K562 (cell line): Measurements from ENCODE around the gene ZNF440. TPM values are rescaled to one million over a fixed set of nuclear protein-coding genes. Genes with fewer than 3 reads are reported as not detected.

Experiments used
- ATAC-seq: fragments of 200-7000 bp; cut with Tn5 transposase; 3 replicates; pipeline ENCODE4 v1.9.1; 2020; ENCODE audit warnings: moderate library complexity
- BruUV-seq: library from RNA; stranded (reverse); fragments of 400-500 nt; replicated peaks from 2 replicates; lab custom pipeline; 2021; lab: Mats Ljungman, UMichigan
- CTCF ChIA-PET: fragments of 300-600 bp; formaldehyde crosslinking; extraction: SDS; loops from one replicate; lab custom pipeline; 2021; ENCODE audit warnings: low intra/inter-chr PET ratio; lab: Yijun Ruan, JAX
- POLR2A ChIA-PET: fragments of 300-600, 350-650 bp; sonication (Branson Sonifier 250); formaldehyde crosslinking; extraction: SDS; loops from one replicate; lab custom pipeline; 2021; ENCODE audit warnings: antibody characterized with exemption, inconsistent platforms; lab: Yijun Ruan, JAX
- DNase-seq, 4 experiments: peaks; one replicate each; pipeline versions ENCODE4 v3.0.0 to v3.0.0-alpha.2; 2011 to 2018; ENCODE audit warnings: low spot score in 3 of 4, mixed read lengths in 3 of 4; ENCODE audit errors: extremely low read depth in 1 of 4
- FAIRE-seq: peaks from 2 replicates; lab custom pipeline; 2011; peaks lifted over from hg19 to GRCh38; lab: Jason Lieb, UNC
- H2AFZ ChIP-seq: 2 replicates; pipeline ENCODE4 v1.6.0; 2011; ENCODE audit warnings: low read depth, low read length, control low read depth, inconsistent platforms
- H3K27ac ChIP-seq: fragments of 200-600 bp; 3 replicates; pipeline ENCODE4 v1.8.0; 2011; ENCODE audit warnings: low read depth, mild to moderate bottlenecking, control low read depth, inconsistent platforms, low read length, moderate library complexity, mixed read lengths; ENCODE audit errors: extremely low read depth
- H3K27me3 ChIP-seq, 2 experiments: fragments of 300-600 bp in 1 of 2; 2 replicates in 1 of 2; 3 replicates in 1 of 2; pipeline versions ENCODE4 v1.6.0 to v1.8.0; 2011; ENCODE audit warnings: inconsistent platforms in 2 of 2, low read length in 2 of 2, mild to moderate bottlenecking in 1 of 2, mixed read lengths in 1 of 2, moderate library complexity in 1 of 2; ENCODE audit not compliant: control insufficient read depth in 2 of 2, insufficient read depth in 2 of 2
- H3K36me3 ChIP-seq: fragments of 300-600 bp; 3 replicates; pipeline ENCODE4 v1.8.0; 2011; ENCODE audit warnings: mild to moderate bottlenecking, low read length, inconsistent platforms; ENCODE audit not compliant: control insufficient read depth, insufficient read depth
- H3K4me1 ChIP-seq, 2 experiments: fragments of 200-600 bp in 1 of 2; replicated peaks in 1 of 2; 2 replicates in 1 of 2; 3 replicates in 1 of 2; pipeline versions ENCODE4 v1.5.1 to v1.8.0; 2011; ENCODE audit warnings: inconsistent platforms in 2 of 2, low read length in 2 of 2, mild to moderate bottlenecking in 1 of 2, mixed read lengths in 1 of 2, moderate library complexity in 1 of 2; ENCODE audit not compliant: control insufficient read depth in 2 of 2, insufficient read depth in 2 of 2
- H3K4me2 ChIP-seq: 2 replicates; pipeline ENCODE4 v1.6.1; 2011; ENCODE audit warnings: low read length, control low read depth, inconsistent platforms, mixed read lengths; ENCODE audit not compliant: insufficient read depth
- H3K4me3 ChIP-seq: fragments of 200-600 bp; sonication (generic), shearing (Covaris generic); 2 replicates; pipeline ENCODE4 v1.5.1; 2016; ENCODE audit warnings: control low read depth, inconsistent platforms
- H3K79me2 ChIP-seq: fragments of 200-600 bp; 3 replicates; pipeline ENCODE4 v1.8.0; 2011; ENCODE audit warnings: low read length, inconsistent platforms; ENCODE audit not compliant: control insufficient read depth, insufficient read depth
- H3K9ac ChIP-seq, 2 experiments: 2 replicates each; pipeline versions ENCODE4 v1.6.0 to v1.6.1; 2011; ENCODE audit warnings: low read depth in 2 of 2, low read length in 2 of 2, control low read depth in 1 of 2, inconsistent platforms in 1 of 2, mild to moderate bottlenecking in 1 of 2, mixed read lengths in 1 of 2; ENCODE audit not compliant: insufficient read depth in 1 of 2
- H3K9me1 ChIP-seq: one replicate; pipeline ENCODE4 v1.6.0; 2011; ENCODE audit warnings: inconsistent platforms, mild to moderate bottlenecking, low read length, moderate library complexity; ENCODE audit not compliant: control insufficient read depth, insufficient read depth
- H3K9me3 ChIP-seq: replicated peaks from 2 replicates; pipeline ENCODE4 v1.5.1; 2011; ENCODE audit warnings: low read depth, low read length, inconsistent platforms; ENCODE audit not compliant: control insufficient read depth, insufficient read depth
- H4K20me1 ChIP-seq: replicated peaks from 2 replicates; pipeline ENCODE4 v1.6.1; 2011; ENCODE audit warnings: low read length, inconsistent platforms, mixed read lengths; ENCODE audit not compliant: control insufficient read depth, insufficient read depth
- CBFA2T2 ChIP-seq: fragments of 450-650 bp; conservative IDR thresholded peaks from 2 replicates; pipeline ENCODE4 v1.6.1; 2017; ENCODE audit warnings: mild to moderate bottlenecking
- CTCF ChIP-seq, 3 experiments: IDR thresholded peaks in 2 of 3; conservative IDR thresholded peaks in 1 of 3; 2 replicates each; pipeline ENCODE4 v1.5.1; 2011 to 2012; ENCODE audit warnings: low read length in 3 of 3, mild to moderate bottlenecking in 3 of 3, control low read depth in 2 of 3, improper control_type of control experiment in 1 of 3, inconsistent platforms in 1 of 3, low read depth in 1 of 3, mixed read lengths in 1 of 3, moderate library complexity in 1 of 3; ENCODE audit not compliant: insufficient read depth in 2 of 3
- CXXC5 ChIP-seq: fragments of 250-450 bp; sonication (Bioruptor Pico); IDR thresholded peaks from 2 replicates; pipeline ENCODE4 v1.8.0; 2022; ENCODE audit warnings: inconsistent platforms, mild to moderate bottlenecking, moderate library complexity
- ELF2 ChIP-seq: fragments of 250-450 bp; sonication (Bioruptor Pico); IDR thresholded peaks from 2 replicates; pipeline ENCODE4 v1.5.0; 2021; ENCODE audit warnings: mild to moderate bottlenecking
- FOXK1 ChIP-seq: sonication (generic); formaldehyde crosslinking; IDR thresholded peaks from 2 replicates; pipeline ENCODE4 v1.8.0; 2022; ENCODE audit warnings: missing genetic modification reagents, mild to moderate bottlenecking, borderline replicate concordance
- HDAC1 ChIP-seq, 2 experiments: fragments of 450-650 bp; IDR thresholded peaks; 2 replicates each; pipeline ENCODE4 v1.6.1; 2016 to 2017; ENCODE audit warnings: inconsistent platforms in 1 of 2, mild to moderate bottlenecking in 1 of 2, moderate library complexity in 1 of 2
- KLF16 ChIP-seq: IDR thresholded peaks from 2 replicates; pipeline ENCODE4 v1.6.1; 2016; ENCODE audit warnings: antibody characterized with exemption
- RB1 ChIP-seq: fragments of 450-650 bp; IDR thresholded peaks from 2 replicates; pipeline ENCODE4 v1.6.1; 2017; ENCODE audit warnings: low read depth, mild to moderate bottlenecking
- RFX1 ChIP-seq: fragments of 450-650 bp; IDR thresholded peaks from 2 replicates; pipeline ENCODE4 v1.6.1; 2016; ENCODE audit warnings: mild to moderate bottlenecking, moderate library complexity
- TFAP4 ChIP-seq: sonication (generic); formaldehyde crosslinking; IDR thresholded peaks from 2 replicates; pipeline ENCODE4 v1.8.0; 2022; ENCODE audit warnings: missing genetic modification reagents, mild to moderate bottlenecking, moderate library complexity, borderline replicate concordance
- TFE3 ChIP-seq: fragments of 450-650 bp; formaldehyde crosslinking; IDR thresholded peaks from 2 replicates; pipeline ENCODE4 v1.4.0; 2020; ENCODE audit warnings: mild to moderate bottlenecking, mixed read lengths
- UBTF ChIP-seq, 2 experiments: IDR thresholded peaks; 2 replicates each; pipeline ENCODE4 v1.6.1; 2012; ENCODE audit warnings: improper control_type of control experiment in 2 of 2, low read depth in 2 of 2, low read length in 2 of 2, borderline replicate concordance in 1 of 2
- ZNF175 ChIP-seq: fragments of 200-800 bp; sonication (Bioruptor generic); IDR thresholded peaks from 2 replicates; pipeline ENCODE4 v1.6.1; 2016; ENCODE audit warnings: low read depth, mild to moderate bottlenecking, missing genetic modification characterization, missing compliant biosample characterization
- ZNF57 ChIP-seq: fragments of 450-650 bp; formaldehyde crosslinking; IDR thresholded peaks from 2 replicates; pipeline ENCODE4 v1.4.0; 2020; ENCODE audit warnings: mild to moderate bottlenecking, moderate library complexity
- WGBS: fragments of 100-300 bp; shearing (Covaris generic); methylation state at CpG from one replicate; pipeline ENCODE4 v1.1.6; 2016; ENCODE audit warnings: low coverage, mixed read lengths; ENCODE audit not compliant: insufficient coverage; ENCODE audit errors: missing lambda C conversion rate; 5-methylcytosine and 5-hydroxymethylcytosine counted together
- in situ Hi-C: fragments of 300-500 bp; cut with MboI; formaldehyde crosslinking; loops from 4 replicates; pipeline ENCODE4 v1.15.0; 2018; ENCODE audit warnings: inconsistent platforms, mixed read lengths
- intact Hi-C: fragments of 100-400 bp; cut with micrococcal nuclease; formaldehyde crosslinking; loops from 2 replicates; pipeline ENCODE4 v1.14.2; 2022
- polyA plus RNA-seq, 8 experiments: library from polyadenylated mRNA; depleted of rRNA in 4 of 8; stranded (reverse) in 5 of 8; unstranded in 3 of 8; fragments of >200 nt; fragmentation: Nextera tagmentation in 2 of 8; fragmentation: Illumina TruSeq in 1 of 8; extraction: Ambion mirVana in 2 of 8; extraction: Trizol in 1 of 8; gene quantifications; 2 replicates each; pipeline versions ENCODE4 v1.2.1 to v1.2.3, GENCODE V29; 2011 to 2014; ENCODE audit warnings: inconsistent platforms in 1 of 8, missing spikeins in 1 of 8
- total RNA-seq, 7 experiments: library from RNA; depleted of rRNA in 6 of 7; stranded (reverse); fragments of >200 nt in 6 of 7; fragmentation: Illumina TruSeq in 2 of 7; extraction: Trizol in 2 of 7; gene quantifications; 2 replicates each; pipeline versions ENCODE4 v1.2.1 to v1.2.3, GENCODE V29; 2011 to 2021; ENCODE audit warnings: low replicate concordance in 1 of 7

ZNF440 gene
- total and polyA plus RNA-seq, 9 of the 15 experiments (the other 6 are each of a cell fraction or from before 2014, with no cell fraction given): 5.9 to 32.6 (median 13.4) TPM

GRCh38 chr19:11797491-11797890 is 16.6 kb upstream of the ZNF440 start:
- ATAC-seq (peak; percentile 92), DNase-seq (peak; percentile 76 to 85 (median 80)), FAIRE-seq (peak; percentile 80)
- Histone ChIP-seq H3K9me3 (peaks cover 3% of the 10 kb centered on the region; the same call in 1 of the 2 replicates), H3K9me1 (no peaks in the 10 kb centered on the region), H3K79me2 (no peaks in the 10 kb centered on the region), H3K9ac (0 out of 4 replicates have a peak overlapping the region, but pooled peaks of 1 of the 2 experiments have one; percentile 31), H4K20me1 (no peaks in the 10 kb centered on the region), H3K27me3 (no peaks in the 10 kb centered on the region), H3K27ac (no peak overlapping the region), H3K36me3 (no peaks in the 10 kb centered on the region), H3K4me1 (peaks cover 3 to 17% of the 10 kb centered on the region in 2 experiments; a peak in 4 of 5 replicates), H2AFZ (0 out of 2 replicates have a peak overlapping the region, but pooled peaks have one; percentile 22), H3K4me3 (no peak overlapping the region), H3K4me2 (no peak overlapping the region)
- in situ Hi-C loops (loop anchor here (10.0 kb wide), 1 partner anchor 347 kb away; the partner anchor contains the start of gene ZNF20), intact Hi-C loops (loop anchor here (10.0 kb wide), 1 partner anchor 57 kb away; no protein-coding TSS in a partner anchor)
- 24% methylated on average over 6 of the region's 8 CpGs for WGBS
- BruUV-seq: no TSS peak
- ChIA-PET CTCF (interaction anchor here (0.7 kb wide), 1 partner anchor 326 kb away, joined by 3 read pairs; no protein-coding TSS in a partner anchor), POLR2A (interaction anchor here (0.8 to 1.4 kb wide), 3 partner anchors 18 to 60 kb away, joined by 3 to 6 read pairs (median 4); no protein-coding TSS in a partner anchor)
- TF ChIP-seq HDAC1 (IDR thresholded peaks at IDR 0.05) (no peak), TFAP4 (CRISPR knock-in tag) (peak; percentile 45; the same call in 1 of the 2 replicates), CBFA2T2 (0 out of 2 replicates have a peak, but pooled peaks have one; percentile 35), FOXK1 (CRISPR knock-in tag) (peak; percentile 49; the same call in 1 of the 2 replicates), ZNF57 (CRISPR knock-in tag) (no peak), ELF2 (no peak), TFE3 (CRISPR knock-in tag) (no peak), KLF16 (0 out of 2 replicates have a peak, but pooled peaks have one; percentile 32), CTCF (IDR thresholded peaks at IDR 0.05 in 2 of 3, conservative IDR thresholded peaks at IDR 0.05 in 1 of 3; ENCODE audit: insufficient read depth in 2 of 3, low read depth in 1 of 3, low read length in 3 of 3) (peak; percentile 73 to 81 (median 78)), CXXC5 (CRISPR knock-in tag) (no peak), ZNF175 (no peak), UBTF (IDR thresholded peaks at IDR 0.05; ENCODE audit: borderline replicate concordance in 1 of 2, low read depth in 2 of 2, low read length in 2 of 2) (peak in 1 of 2 experiments; percentile 40; a peak in 1 of 4 replicates), RB1 (0 out of 2 replicates have a peak, but pooled peaks have one; percentile 13), RFX1 (no peak)
